Astrocyte of the hippocampus (primary cell): ENCODE results near the gene THRA.

Source experiments
- DNase-seq: peaks from one replicate; pipeline ENCODE4 v3.0.0; 2011; ENCODE audit warnings: low read depth, low spot score

Gene THRA

DNA sequence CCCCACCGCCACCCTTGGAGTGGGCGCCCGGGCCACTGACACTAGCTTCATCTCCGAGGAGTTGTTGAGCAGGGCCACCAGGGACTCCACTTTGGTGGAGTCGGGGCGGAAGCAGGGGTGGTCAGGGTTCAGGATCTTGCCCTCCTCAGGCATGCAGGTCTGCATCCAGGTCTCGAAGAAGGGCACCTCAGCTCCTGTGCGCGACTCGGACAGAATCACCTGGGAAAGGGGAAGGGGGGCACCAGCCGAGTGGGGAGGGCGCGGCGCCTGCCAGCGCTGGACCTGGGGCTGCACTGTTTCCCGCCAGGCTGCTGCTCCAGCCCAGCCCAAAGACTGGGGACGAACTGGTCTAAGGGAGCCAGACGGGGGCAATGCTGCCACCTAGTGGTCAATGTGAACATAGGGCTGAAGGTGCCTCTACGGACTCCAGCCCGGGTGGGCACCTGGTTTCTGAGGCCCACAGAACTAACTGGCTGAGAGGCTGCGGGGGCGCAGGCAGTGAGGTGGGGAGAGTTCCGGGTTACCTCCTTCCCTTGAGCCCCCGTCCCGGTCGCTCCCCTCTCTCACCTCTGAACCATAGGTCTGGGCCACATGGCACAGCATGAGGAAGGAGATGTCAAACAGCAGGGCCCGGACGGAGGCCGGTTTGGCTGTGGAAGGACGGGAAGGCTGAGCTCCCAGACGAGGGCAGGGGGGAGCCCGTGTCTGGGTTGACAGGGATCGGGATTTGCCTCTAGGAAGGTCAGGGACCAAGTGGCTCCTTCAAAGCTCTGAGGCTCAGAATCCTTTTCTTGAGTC lies 35.8 kb upstream of the THRA start:
- peak; percentile 90 for DNase-seq

- DNase-seq = no peak
Measured at GRCh38 chr17:40027614-40028012, 35.2 kb upstream of the THRA start.

- DNase-seq = no peak
Measured at GRCh38 chr17:40028595-40028994, 34.2 kb upstream of the THRA start.

GRCh38 chr17:40031706-40032105 lies 31.1 kb upstream of the THRA start:
- no peak for DNase-seq

GRCh38 chr17:40032322-40033320 lies 30.1 kb upstream of the THRA start:
- DNase-seq = no peak

- DNase-seq = no peak
Measured at GRCh38 chr17:40033339-40033738, 29.4 kb upstream of the THRA start.

GRCh38 chr17:40034426-40035161 lies 28.2 kb upstream of the THRA start:
- DNase-seq = no peak

DNA sequence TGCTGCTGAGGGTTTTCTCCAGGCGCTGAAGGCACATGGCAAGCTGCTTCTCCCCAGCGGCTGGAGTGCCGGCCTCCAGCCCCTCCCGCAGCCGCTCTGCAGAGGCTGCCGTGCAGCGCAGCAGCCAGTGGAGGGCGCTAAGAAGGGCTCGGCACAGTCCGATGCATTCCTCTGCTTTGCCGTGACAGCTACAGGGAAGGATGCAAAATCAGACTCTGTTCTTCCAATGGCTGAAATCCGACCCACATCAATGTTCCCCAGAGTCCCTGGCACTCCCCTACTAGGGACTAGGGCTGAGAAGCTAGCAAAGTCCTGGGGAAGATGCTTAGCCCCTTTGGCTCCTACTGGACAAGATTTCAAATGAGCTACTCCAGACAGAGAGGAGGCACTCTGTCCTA lies 27.6 kb upstream of the THRA start:
- DNase-seq = peak; percentile 86

GRCh38 chr17:40038882-40039513 lies 23.8 kb upstream of the THRA start:
- DNase-seq = peak; percentile 91

DNA sequence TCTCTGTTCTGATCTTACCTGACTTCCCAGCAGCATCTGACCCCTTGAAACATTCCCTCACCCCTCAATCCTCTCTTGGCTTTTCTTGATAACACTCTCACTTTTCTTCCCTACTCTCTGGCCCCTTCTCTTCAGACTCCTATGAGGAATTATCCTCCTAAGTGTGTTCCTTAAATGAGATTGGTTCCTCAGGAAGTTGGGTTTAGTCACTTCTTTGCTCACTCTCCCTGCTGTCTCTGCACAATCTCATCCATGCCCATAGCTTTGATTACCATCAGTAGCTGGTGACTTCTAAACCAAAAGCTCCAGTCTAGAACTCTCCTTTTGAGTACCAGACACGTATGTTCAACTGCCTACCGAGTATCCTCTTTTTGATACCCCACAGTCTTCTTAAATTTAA lies 21.6 kb upstream of the THRA start:
- no peak for DNase-seq

- no peak for DNase-seq
Measured at GRCh38 chr17:40056379-40057015, 6.3 kb upstream of the THRA start.

DNA sequence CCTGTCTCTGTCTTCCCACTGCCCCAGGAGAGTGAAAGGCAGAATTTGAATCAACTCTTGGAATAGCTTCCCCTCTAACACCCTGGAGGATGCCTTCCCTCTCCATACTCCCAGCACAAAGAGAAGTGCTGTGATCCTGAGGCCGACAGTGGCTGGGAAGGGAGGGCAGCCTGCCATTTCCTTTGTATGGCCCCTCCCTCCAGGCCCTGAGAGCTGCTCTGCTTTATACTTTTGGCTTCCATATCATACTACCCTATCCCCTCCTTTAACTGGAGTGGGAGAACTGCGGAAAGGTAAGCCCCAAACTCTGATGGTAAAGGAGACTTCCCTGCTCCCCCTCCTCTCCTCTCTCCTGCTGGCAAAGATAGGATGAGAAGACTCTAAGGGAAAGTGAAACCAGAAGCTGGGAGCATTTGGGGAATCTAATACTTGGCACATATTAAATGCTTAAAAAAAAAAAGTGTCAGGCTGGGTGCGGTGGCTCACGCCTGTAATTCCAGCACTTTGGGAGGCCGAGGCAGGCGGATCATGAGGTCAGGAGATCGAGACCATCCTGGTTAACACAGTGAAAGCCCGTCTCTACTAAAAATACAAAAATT lies 4.5 kb upstream of the THRA start:
- DNase-seq = peak; percentile 23

DNA sequence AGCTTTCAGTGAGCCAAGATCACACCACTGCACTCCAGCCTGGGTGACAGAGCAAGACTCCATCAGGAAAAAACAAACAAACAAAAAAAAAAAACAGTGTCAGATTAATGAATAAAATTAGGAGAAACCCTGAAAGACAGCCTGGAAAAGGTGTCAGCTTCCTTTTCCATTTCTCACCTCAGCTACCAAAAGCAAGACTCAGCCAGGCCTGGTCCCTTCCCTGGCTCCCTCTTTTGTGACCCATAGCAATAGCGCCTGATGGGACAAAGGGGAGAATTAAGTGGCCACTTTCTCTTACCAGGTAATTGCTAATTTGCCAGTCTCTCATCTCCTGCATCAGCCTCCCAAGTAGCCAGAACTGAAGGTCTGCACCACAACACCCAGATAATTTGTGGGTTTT lies 3.9 kb upstream of the THRA start:
- DNase-seq = no peak

GRCh38 chr17:40059729-40060475 lies 2.9 kb upstream of the THRA start:
- no peak for DNase-seq

DNA sequence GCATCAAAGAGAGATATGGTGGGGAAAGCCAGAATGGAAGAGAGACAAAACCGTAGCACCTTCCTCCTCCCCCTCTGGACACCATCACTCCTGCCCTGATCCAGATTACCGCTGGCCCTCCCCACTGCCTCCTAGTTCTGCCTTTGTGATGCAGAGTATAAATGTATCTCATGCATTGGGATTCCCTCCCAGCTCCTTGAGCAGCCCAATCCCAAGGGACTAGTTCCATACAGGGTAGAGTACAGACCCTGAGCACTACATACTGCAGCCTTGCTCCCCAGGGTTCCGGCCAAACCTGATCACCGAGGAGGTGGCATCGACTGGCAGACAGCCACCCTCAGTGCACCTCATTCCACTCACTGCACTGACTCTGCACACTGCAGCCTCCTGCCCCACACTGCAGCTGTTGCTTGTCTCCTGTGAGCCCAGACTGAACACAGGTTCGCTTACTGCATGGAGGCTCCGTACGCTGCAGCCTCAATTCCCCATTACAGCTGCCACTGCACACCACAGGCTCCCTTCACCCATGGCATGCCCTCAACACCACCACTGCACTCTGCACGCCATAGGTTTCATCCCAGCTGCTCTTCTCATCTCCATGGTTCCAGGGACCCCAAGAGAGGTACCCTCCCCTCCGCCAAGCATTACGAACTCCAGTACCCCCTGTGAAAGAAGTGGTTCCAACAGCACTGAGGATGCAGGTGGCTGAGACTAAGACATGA lies 1.7 kb upstream of the THRA start:
- DNase-seq = no peak

GRCh38 chr17:40061609-40062038 lies 1.1 kb upstream of the THRA start:
- no peak for DNase-seq

DNA sequence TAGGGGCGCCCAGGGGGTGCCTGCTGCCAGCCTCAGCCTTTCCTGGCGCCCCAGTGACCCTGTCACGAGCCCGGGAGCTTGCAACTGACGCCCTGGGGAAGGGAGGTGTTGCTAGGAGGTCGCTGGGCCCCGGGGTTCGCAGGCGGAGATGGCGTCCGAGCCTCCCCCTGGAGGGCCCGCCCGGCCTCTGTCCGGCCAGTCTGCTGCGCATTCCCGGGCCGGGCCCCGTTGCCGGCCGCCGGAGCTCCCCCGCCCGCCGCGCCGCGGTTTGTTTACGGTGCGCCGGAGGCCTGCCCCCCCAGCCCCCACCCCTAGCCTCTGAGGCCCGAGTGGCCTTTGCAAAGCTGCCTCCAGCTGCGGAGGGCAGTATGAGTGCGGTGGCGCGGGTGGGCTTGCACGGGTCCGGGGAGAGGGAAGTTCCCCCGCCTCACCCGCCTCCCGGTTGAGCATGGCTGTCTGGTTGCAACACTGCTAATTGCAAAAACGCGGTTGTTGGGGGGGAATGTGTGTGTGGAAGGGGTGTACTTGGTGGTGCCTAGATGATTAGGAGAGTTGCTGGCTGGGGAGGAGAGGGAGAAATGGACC lies 514 bp downstream of the THRA start:
- peak; percentile 44 for DNase-seq

- no peak for DNase-seq
Measured at GRCh38 chr17:40063901-40064531, 1.3 kb downstream of the THRA start.
